SW480 (cell line): ENCODE data around the gene BICD1.
"Not testable (repeated sequence)": the region's sequence is repeated elsewhere in the genome, so short reads cannot be mapped to it uniquely, and the experiment has no call there.

Source experiments
- DNase-seq: peaks from one replicate; pipeline ENCODE4 v3.0.0-alpha.2; 2016; ENCODE audit warnings: low spot score

The BICD1 gene

DNA sequence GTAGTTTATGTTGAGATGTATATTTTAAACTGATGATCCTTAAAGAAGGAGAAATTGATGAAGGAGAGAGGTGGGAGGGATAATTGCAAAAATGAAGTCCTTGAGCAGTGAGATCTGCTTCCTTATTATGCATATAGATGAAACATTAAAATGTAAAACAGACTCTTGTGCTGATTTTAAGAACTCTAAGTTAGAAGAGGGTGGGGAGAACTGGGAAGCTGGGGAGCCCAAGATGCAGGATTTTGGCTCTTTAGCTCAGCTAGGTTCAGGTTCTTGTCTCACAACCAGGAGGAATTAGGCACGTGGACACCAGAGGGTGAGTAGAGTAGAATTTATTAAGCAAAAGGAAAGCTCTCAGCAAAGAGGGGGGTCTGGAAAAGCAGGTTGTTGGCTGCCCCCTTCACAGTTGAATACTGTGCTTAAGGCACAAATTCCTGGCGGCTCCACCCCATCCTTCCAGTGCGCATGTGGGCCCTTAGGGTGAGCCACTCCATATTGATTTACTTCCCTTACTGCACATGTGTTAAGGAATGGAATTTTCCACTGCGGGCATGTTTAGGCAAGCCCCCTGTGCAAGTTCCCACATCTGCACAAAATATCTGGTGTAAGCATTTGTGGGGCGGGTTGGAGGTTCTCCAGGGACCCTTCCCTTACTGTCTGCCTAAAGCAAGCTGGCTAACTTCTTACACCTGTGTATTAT, 141.9 kb downstream of the BICD1 start:
- no peak for DNase-seq

DNA sequence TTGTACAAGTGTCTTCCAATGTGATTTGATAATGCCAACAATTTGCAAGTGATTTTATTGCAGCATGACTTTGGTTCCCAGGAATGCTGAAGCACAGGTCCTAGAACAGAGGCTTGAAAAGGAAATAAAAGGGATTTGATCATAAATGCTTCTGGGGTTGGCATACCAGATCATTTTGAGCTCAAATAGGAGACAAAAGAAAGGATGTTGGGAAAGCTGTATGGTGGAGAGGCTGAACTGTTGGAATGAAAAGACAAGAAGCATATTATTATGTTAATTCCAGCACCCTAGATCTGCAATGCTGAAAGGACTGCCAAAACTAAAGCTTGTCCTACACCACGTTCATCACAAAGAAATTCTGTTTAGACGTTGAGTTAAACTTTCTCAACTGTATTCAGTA, 143.1 kb downstream of the BICD1 start:
- no peak for DNase-seq

- no peak for DNase-seq
These were observed 145.8 kb downstream of the BICD1 start for GRCh38 chr12:32252199-32253073.

DNA sequence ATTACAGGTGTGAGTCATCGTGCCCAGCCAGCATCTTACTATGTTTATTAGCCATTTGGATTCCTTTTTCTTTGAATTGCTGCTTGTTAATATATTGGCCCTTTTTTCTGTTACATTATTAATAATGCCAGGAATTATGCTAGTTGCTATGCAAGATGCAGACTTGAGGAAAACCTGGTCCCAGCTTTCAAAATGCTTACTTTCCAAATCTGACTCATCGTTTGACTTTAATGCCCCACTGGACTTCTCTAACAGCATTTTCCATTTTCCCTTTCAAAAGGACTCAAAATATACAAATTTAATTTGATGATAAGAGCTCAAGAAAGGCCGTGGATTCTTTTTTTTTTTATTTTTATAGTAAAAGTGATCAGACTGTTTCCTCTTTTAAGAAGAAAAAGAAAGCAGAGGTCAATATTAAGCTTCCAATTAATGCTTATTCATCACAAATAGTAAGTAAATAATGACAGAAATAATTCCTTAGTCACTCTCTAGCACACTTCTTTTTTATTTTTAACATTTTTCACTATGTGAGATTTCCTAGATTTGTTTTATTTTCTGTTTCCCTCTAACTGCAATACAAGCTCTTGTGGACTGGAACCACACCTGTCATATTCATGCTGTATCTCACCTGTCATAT, 146.6 kb downstream of the BICD1 start:
- no peak for DNase-seq

- no peak for DNase-seq
These were observed 147.8 kb downstream of the BICD1 start for GRCh38 chr12:32254260-32254956.

- no peak for DNase-seq
These were observed 148.9 kb downstream of the BICD1 start for GRCh38 chr12:32255588-32255987.

DNA sequence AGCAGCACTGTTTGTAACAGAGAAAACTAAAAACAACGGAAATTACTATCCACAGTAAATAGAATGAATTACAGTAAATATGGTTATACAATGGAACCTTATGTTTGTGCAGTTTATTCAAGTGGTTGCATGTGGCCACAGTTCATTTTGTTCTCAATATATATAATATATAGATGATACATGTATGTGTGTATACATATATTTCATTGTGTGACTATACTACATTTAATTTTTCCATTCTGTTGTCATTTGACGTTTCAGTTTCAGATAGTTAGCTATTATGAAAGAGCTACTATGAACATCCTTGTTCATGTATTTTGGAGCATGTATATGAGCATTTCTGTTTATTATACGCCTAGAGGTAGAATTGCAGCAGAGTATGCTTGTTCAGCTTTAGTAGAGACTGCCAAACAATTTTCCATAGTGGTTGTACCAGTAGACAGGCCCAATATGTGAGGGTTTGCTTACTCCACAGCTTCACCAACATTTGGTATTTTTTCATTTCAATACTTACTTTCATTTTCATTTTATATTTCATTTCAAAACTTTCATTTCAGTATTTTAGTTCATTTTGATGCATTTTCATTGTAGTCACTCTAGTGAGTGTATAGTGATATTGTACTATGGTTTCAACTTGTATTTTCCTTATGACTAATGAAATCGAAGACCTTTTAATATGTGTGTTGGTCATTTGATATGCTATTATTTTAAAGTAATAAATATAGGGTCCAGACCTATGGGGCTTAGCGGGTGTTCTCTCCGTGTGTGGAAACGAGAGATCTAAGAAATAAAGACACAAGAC, 151.2 kb downstream of the BICD1 start:
- DNase-seq = no peak

DNA sequence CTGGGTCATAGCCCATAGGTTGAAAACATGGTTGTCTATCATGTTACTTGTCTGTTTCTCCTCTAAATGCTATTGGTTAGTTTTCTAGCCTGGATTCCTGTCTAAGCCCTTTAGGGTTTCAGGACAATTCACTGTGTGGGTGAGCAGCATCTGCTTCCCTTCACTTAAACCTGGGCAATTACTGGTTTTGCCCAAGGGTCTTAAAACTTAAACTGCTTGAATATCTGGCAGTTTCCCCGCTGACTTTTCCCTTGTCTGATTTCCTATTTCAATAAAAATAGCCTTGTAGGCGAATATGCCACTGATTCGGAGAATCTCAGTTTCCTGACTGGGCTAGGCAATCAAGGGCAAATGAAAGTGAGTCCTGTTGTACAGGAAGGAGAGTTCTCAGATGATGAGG, 154.0 kb downstream of the BICD1 start:
- no peak for DNase-seq

- DNase-seq = no peak
These were observed 155.0 kb downstream of the BICD1 start for GRCh38 chr12:32261638-32262037.

- no peak for DNase-seq
These were observed 158.3 kb downstream of the BICD1 start for GRCh38 chr12:32264961-32265360.

GRCh38 chr12:32265456-32265855, 158.8 kb downstream of the BICD1 start:
- DNase-seq = no peak

DNA sequence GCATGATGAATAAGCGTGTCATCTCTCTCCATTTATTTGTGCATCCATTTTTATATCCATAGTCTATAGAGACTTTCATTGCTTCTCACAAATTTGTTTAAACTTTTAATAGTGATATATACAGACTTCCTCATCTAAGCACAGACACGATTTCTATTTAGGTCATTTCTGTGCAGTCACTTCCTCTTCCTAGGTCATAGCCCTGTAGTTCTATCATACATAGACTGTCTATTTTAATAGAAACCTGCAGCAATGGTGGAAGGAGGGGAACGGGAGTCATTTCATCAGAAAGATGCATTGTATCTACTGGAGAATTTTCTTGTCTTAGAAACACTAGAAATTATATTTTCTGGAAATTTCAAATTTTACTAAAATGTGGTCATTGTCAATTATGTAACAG, 159.3 kb downstream of the BICD1 start:
- no peak for DNase-seq

GRCh38 chr12:32266756-32267155, 160.1 kb downstream of the BICD1 start:
- no peak for DNase-seq

DNA sequence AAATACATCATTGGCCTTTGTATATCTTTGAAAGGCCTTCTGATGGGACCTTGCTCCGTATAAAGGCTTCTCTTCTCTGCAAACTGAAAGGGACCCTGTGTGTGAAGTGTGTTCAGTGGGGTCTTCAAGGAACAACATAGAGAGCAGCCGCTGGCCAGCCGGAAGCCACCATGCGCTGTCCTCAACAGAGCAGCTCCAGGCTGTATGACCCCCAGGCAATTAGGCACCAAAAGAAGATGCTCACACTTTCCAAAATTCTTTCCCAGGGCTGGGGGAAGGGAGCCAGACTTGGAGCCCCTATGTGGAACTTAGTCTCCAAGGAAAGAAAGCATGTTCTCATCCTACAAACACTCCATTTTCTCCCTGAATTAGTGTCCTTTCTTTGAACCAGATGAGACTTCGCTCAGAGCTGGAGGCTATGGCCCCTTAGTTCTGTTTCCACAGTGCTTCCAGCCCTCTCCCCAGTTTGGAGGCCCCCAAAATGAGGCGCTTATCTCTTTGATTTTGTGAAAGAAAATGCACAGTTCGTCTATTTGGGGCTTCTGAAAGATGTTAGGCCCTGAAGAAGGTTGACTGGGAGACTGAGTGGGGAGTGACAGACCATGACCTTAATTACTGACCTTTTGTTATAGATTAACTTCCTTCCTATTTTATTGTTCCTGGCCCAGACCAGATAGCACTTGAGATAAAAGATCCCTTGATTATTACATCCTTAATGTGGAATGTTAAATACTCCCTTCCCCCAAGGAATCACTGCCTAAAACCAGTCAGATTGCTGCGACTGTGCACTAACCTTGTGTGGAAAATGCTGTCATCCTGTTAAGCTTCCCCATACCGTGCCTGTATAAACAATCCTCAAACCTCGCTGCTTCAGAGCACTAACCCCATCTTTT, 164.4 kb downstream of the BICD1 start:
- peak; percentile 42 for DNase-seq

GRCh38 chr12:32272465-32272864, 165.8 kb downstream of the BICD1 start:
- no peak for DNase-seq

GRCh38 chr12:32273063-32273522, 166.4 kb downstream of the BICD1 start:
- DNase-seq = no peak

DNA sequence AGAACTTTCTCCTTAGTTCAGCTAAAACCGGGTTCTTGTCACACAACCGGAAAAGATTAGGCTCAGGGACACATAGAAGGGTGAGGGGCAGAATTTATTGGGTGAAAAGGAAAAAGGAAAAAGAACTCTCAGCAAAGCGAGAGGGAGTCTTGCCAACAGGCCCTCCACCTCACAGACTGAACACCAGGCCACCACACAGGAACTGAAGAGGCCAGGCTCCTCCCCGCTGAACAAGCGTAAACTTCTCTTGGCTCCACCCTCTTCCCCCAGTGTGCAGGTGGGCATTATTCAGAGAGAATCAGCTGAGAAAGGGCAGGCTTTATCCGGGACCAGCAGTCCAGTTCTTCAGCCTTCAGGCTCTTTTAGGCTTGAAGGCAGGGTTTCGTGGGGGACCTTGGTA, 167.1 kb downstream of the BICD1 start:
- DNase-seq = no peak

DNA sequence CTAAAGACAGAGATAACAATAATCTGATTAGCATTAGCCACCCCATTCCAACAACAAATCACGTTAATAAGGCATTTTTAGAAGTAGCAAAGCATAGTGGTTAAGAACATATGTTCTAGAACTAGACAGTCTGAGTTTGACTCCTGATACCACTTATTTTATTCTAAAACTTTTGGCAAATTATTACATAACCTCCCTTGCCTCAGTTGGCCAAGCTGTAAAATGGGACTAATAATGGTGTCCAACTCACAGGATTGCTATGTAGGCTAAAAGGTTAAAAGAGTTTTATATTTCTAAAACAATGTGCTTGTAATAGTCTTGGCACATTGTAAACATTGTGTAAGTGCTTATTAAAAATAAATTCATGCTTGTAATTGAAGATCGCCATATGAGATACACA, 168.0 kb downstream of the BICD1 start:
- DNase-seq = no peak

- not testable (repeated sequence) for DNase-seq
These were observed 168.9 kb downstream of the BICD1 start for GRCh38 chr12:32275520-32275919.

DNA sequence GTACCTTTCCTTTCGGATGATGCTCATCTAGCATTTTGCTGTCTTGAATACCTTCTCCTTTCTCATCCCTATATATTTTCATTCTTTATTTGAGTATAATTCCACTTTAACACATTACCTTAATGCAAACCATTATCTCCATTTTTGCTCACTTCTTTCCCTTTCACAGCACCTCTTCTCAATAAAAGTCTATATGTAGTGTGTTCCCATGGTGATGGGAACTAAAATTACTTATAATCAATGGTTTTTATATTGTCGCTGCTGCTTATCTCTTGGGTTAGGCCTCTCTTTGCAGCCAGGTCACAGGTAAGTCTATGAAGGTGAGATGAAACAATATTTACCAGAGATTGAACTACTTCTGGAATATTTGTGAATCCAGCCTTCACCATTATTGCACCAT, 171.1 kb downstream of the BICD1 start:
- DNase-seq = no peak
